Measurements from ENCODE around the gene STC2.

STC2 gene

DNA sequence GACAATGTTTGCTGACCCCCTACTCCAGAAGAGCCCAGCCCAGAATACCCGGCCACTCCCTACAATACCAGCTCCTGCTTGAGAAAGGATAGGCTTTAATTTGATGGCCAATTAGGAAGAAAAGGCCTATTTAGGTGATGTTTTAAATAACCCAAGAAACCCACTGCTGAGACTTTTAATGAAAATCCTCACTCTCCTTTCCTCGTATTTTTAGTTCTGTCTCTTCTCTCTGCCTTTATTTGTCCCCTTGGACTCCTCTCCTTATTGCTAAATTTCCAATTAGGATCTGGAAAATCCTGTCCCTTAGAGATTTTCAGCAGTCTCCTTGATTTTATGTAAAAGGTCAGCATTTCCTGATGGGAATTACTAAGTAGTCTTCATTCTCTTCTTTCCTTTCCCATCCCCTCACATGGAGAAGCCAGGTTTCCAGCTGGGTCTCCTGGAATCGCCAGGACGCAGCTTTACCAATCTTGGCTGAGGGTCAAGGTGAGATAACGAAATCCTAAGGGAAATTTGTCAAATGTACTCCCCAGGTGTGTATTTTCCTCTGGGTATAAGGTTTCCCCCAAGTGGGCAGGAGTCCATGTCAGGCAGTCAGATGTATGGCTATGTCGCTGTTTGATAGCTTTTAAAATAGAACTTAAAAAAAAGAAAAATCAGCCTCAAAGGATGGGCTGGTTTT is 11.7 kb downstream of the STC2 start:
- no peaks in the 10 kb centered on the region for H3K9me3 ChIP-seq (ENCODE audit: control insufficient read depth, insufficient read depth, low read length)
- H3K36me3 ChIP-seq (ENCODE audit: control insufficient read depth, low read length) = no peaks in the 10 kb centered on the region
- H4K20me1 ChIP-seq (ENCODE audit: control insufficient read depth, insufficient read depth, low read depth, low read length) = no peaks in the 10 kb centered on the region
- no peaks in the 10 kb centered on the region for H3K79me2 ChIP-seq (ENCODE audit: control insufficient read depth, low read length)
- H3K27ac ChIP-seq (ENCODE audit: low read depth, low read length) = no peak overlapping the region
- TF ChIP-seq, protein P1, sequence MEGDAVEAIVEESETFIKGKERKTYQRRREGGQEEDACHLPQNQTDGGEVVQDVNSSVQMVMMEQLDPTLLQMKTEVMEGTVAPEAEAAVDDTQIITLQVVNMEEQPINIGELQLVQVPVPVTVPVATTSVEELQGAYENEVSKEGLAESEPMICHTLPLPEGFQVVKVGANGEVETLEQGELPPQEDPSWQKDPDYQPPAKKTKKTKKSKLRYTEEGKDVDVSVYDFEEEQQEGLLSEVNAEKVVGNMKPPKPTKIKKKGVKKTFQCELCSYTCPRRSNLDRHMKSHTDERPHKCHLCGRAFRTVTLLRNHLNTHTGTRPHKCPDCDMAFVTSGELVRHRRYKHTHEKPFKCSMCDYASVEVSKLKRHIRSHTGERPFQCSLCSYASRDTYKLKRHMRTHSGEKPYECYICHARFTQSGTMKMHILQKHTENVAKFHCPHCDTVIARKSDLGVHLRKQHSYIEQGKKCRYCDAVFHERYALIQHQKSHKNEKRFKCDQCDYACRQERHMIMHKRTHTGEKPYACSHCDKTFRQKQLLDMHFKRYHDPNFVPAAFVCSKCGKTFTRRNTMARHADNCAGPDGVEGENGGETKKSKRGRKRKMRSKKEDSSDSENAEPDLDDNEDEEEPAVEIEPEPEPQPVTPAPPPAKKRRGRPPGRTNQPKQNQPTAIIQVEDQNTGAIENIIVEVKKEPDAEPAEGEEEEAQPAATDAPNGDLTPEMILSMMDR (IDR thresholded peaks at IDR 0.05; ENCODE audit: low read depth, low read length, poor library complexity, severe bottlenecking) = no peak
- no peak for TF ChIP-seq EZH2phosphoT487 (IDR thresholded peaks at IDR 0.05; ENCODE audit: borderline replicate concordance, low read length)
- no peaks in the 10 kb centered on the region for H3K4me1 ChIP-seq (ENCODE audit: control insufficient read depth, low read length)
- H3K9me2 ChIP-seq (replicated peaks; ENCODE audit: control insufficient read depth, low read length) = no peaks in the 10 kb centered on the region
- no peak overlapping the region for H3K4me3 ChIP-seq (ENCODE audit: low read length)
- H3K4me2 ChIP-seq (ENCODE audit: low read length) = no peak overlapping the region
- H3F3A ChIP-seq (ENCODE audit: control insufficient read depth, insufficient read depth) = no peaks in the 10 kb centered on the region
- H3K27me3 ChIP-seq (ENCODE audit: control insufficient read depth, low read length) = peaks cover 20% of the 10 kb centered on the region

DNA sequence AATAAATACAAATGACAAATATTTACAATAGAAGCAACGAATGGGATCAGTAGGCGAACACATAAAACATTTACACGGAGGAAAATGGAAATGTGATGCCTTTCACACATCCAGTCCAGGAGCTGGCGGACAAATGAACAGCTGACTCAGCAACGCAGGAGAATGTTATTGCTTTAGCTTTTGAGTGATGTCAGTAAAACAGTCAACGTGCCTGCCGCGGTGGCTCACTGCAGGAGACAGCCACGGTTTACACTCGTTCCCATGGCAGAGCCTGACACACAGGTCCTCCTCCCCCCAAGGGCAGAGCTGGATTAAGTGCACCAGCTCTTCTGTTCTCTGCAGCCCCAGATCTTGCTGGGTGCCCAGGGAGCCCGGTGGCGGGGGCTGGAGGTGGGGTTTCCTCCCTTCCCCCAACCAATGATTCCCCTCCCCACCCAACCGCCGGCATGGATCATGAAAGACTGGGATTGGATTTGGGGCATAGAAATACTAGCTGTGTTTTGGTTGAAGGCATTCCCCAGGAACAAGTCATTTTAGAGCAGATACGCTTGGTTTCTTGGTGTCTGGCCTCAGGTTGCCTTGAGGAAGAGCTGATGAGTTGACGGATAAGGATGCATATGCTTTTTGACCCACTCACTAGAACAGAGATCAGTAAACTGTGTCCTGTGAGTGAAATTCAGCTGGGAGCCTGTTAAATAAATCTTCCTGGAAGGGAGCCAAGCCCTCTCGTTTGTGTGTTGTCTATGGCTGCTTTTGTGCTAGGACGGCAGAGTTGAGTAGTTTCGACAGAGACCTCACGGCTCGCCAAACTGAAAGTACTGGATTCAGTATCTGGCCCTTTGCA is 12.5 kb downstream of the STC2 start:
- no peaks in the 10 kb centered on the region for H3K36me3 ChIP-seq (ENCODE audit: control insufficient read depth, low read length)
- peaks cover 20% of the 10 kb centered on the region for H3K27me3 ChIP-seq (ENCODE audit: control insufficient read depth, low read length)
- H3K4me1 ChIP-seq (ENCODE audit: control insufficient read depth, low read length) = no peaks in the 10 kb centered on the region
- no peaks in the 10 kb centered on the region for H3F3A ChIP-seq (ENCODE audit: control insufficient read depth, insufficient read depth)
- H3K4me2 ChIP-seq (ENCODE audit: low read length) = no peak overlapping the region
- no peaks in the 10 kb centered on the region for H3K79me2 ChIP-seq (ENCODE audit: control insufficient read depth, low read length)
- no peak overlapping the region for H3K27ac ChIP-seq (ENCODE audit: low read depth, low read length)
- H3K4me3 ChIP-seq (ENCODE audit: low read length) = no peak overlapping the region
- H3K9me2 ChIP-seq (replicated peaks; ENCODE audit: control insufficient read depth, low read length) = no peaks in the 10 kb centered on the region
- TF ChIP-seq EZH2phosphoT487 (IDR thresholded peaks at IDR 0.05; ENCODE audit: borderline replicate concordance, low read length) = no peak
- TF ChIP-seq, protein P1 (IDR thresholded peaks at IDR 0.05; ENCODE audit: low read depth, low read length, poor library complexity, severe bottlenecking) = no peak
- H3K9me3 ChIP-seq (ENCODE audit: control insufficient read depth, insufficient read depth, low read length) = no peaks in the 10 kb centered on the region
- no peaks in the 10 kb centered on the region for H4K20me1 ChIP-seq (ENCODE audit: control insufficient read depth, insufficient read depth, low read depth, low read length)

DNA sequence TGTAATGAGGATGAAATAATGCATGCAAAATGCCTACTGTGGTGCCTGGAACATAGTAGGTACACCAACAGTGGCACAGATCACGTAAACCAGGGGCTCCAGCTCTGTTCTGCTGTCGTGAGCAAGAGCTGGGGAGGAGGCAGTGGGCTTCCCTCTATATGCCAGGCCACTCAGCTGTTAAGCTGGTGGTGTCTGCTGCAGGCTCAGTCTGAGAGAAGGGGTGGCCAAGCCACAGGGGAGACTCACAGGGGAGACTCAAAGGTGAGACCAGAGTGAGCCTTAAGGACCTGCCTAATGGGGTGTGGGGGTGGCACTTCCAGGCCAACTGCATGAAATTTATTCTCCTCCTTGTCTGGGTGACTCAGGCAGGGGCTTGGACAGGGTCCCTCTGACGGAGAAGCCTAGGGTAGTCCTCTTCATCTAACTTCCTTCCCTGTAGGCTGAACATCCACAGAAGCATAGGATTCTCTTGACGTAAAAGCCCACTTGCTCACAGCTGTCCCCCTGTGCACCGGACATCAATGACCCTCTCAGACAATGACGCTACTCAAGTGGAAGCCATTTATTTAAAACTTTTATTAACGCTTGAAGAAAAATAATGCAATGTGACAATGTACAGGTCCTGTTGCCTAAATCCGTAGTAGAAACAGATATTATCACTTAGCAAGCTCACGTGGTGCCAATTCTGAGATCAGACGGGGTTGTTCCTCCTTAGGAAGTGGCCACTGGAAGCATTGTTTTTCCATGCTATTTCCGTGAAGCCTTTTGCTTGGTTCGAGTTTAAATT is 13.9 kb downstream of the STC2 start:
- no peaks in the 10 kb centered on the region for H3K9me3 ChIP-seq (ENCODE audit: control insufficient read depth, insufficient read depth, low read length)
- no peaks in the 10 kb centered on the region for H3K9me2 ChIP-seq (replicated peaks; ENCODE audit: control insufficient read depth, low read length)
- H3K36me3 ChIP-seq (ENCODE audit: control insufficient read depth, low read length) = no peaks in the 10 kb centered on the region
- no peaks in the 10 kb centered on the region for H3F3A ChIP-seq (ENCODE audit: control insufficient read depth, insufficient read depth)
- peaks cover 22% of the 10 kb centered on the region for H3K27me3 ChIP-seq (ENCODE audit: control insufficient read depth, low read length)
- no peak overlapping the region for H3K4me2 ChIP-seq (ENCODE audit: low read length)
- no peaks in the 10 kb centered on the region for H3K4me1 ChIP-seq (ENCODE audit: control insufficient read depth, low read length)
- no peak overlapping the region for H3K27ac ChIP-seq (ENCODE audit: low read depth, low read length)
- H3K4me3 ChIP-seq (ENCODE audit: low read length) = no peak overlapping the region
- H4K20me1 ChIP-seq (ENCODE audit: control insufficient read depth, insufficient read depth, low read depth, low read length) = no peaks in the 10 kb centered on the region
- no peaks in the 10 kb centered on the region for H3K79me2 ChIP-seq (ENCODE audit: control insufficient read depth, low read length)
- TF ChIP-seq EZH2phosphoT487 (IDR thresholded peaks at IDR 0.05; ENCODE audit: borderline replicate concordance, low read length) = no peak
- TF ChIP-seq, protein P1 (IDR thresholded peaks at IDR 0.05; ENCODE audit: low read depth, low read length, poor library complexity, severe bottlenecking) = no peak

All from DOHH2 (cell line).